LNCAP (cell line): ENCODE measurements around the gene KRT73.

ENCODE experiments used
- CTCF ChIP-seq: fragments of 450-650 bp; IDR thresholded peaks from 2 replicates; pipeline ENCODE4 v1.5.1; 2017; ENCODE audit warnings: mild to moderate bottlenecking

KRT73 gene

GRCh38 chr12:52559979-52560378, 58.4 kb downstream of the KRT73 start:
- no peak for TF ChIP-seq CTCF

- no peak for TF ChIP-seq CTCF
Observed at GRCh38 chr12:52558781-52559445, 59.4 kb downstream of the KRT73 start.
